Suprapubic skin (tissue), 4 donors: ENCODE data around the gene OPRPN. TPM values are rescaled to one million over a fixed set of nuclear protein-coding genes. Genes with fewer than 3 reads are reported as not detected.

Source experiments
- DNase-seq, 2 donors: peaks; one replicate each; pipeline ENCODE4 v3.0.0-alpha.2; 2019; ENCODE audit warnings: low spot score in 2 of 2
- H3K27ac ChIP-seq: fragments of 200-600 bp; sonication (generic); one replicate; pipeline ENCODE4 v1.5.1; 2019
- H3K27me3 ChIP-seq: fragments of 200-600 bp; sonication (generic); one replicate; pipeline ENCODE4 v1.5.1; 2019
- H3K36me3 ChIP-seq: fragments of 200-600 bp; sonication (generic); one replicate; pipeline ENCODE4 v1.5.1; 2019
- H3K4me1 ChIP-seq: fragments of 200-600 bp; sonication (generic); one replicate; pipeline ENCODE4 v1.5.1; 2019
- H3K4me3 ChIP-seq: fragments of 200-600 bp; sonication (generic); one replicate; pipeline ENCODE4 v1.5.1; 2019; ENCODE audit warnings: mild to moderate bottlenecking
- H3K9me3 ChIP-seq: fragments of 200-600 bp; sonication (generic); one replicate; pipeline ENCODE4 v1.5.1; 2019
- EP300 ChIP-seq: sonication (generic); formaldehyde crosslinking; IDR thresholded peaks from one replicate; pipeline ENCODE4 v1.6.1; 2017; ENCODE audit warnings: antibody characterized with exemption
- POLR2A ChIP-seq, 2 donors: fragments of 450-650 bp; IDR thresholded peaks; one replicate each; pipeline ENCODE4 v1.6.1; 2017; ENCODE audit warnings: antibody characterized with exemption in 2 of 2, mild to moderate bottlenecking in 2 of 2, moderate library complexity in 2 of 2
- POLR2AphosphoS5 ChIP-seq, 3 donors: sonication (generic); formaldehyde crosslinking; IDR thresholded peaks; one replicate each; pipeline ENCODE4 v1.6.1; 2017; ENCODE audit warnings: antibody characterized with exemption in 3 of 3
- WGBS: methylation state at CpG from one replicate; pipeline ENCODE4 v1.1.5; 2018; 5-methylcytosine and 5-hydroxymethylcytosine counted together
- total RNA-seq, 4 donors: library from RNA; depleted of rRNA; stranded (reverse); fragments of >200 nt; gene quantifications; one replicate each; pipeline ENCODE4 v1.1.0, GENCODE V29; 2016
- TF ChIP-seq, protein P1 (sequence below), 2 donors: fragments of 200-600 bp in 1 of 2; fragments of 450-650 bp in 1 of 2; sonication (generic) in 1 of 2; IDR thresholded peaks; one replicate each; pipeline ENCODE4 v1.5.1; 2016 to 2019; ENCODE audit warnings: antibody characterized with exemption in 2 of 2, mild to moderate bottlenecking in 1 of 2, moderate library complexity in 1 of 2

Gene OPRPN, protein sequence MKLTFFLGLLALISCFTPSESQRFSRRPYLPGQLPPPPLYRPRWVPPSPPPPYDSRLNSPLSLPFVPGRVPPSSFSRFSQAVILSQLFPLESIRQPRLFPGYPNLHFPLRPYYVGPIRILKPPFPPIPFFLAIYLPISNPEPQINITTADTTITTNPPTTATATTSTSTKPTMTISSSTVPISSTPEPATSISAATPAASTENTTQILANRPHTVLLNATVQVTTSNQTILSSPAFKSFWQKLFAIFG
- total RNA-seq = not detected

- H3K9me3 ChIP-seq = no peaks in the 10 kb centered on the region
- H3K36me3 ChIP-seq = no peaks in the 10 kb centered on the region
- no peak within 1 kb of the TSS for H3K27ac ChIP-seq
- no peaks in the 10 kb centered on the region for H3K4me1 ChIP-seq
- no peak within 1 kb of the TSS for H3K4me3 ChIP-seq
- TF ChIP-seq POLR2AphosphoS5 (IDR thresholded peaks at IDR 0.05) (no peak), POLR2A (IDR thresholded peaks at IDR 0.05) (no peak), EP300 (no peak)
- TF ChIP-seq, protein P1, sequence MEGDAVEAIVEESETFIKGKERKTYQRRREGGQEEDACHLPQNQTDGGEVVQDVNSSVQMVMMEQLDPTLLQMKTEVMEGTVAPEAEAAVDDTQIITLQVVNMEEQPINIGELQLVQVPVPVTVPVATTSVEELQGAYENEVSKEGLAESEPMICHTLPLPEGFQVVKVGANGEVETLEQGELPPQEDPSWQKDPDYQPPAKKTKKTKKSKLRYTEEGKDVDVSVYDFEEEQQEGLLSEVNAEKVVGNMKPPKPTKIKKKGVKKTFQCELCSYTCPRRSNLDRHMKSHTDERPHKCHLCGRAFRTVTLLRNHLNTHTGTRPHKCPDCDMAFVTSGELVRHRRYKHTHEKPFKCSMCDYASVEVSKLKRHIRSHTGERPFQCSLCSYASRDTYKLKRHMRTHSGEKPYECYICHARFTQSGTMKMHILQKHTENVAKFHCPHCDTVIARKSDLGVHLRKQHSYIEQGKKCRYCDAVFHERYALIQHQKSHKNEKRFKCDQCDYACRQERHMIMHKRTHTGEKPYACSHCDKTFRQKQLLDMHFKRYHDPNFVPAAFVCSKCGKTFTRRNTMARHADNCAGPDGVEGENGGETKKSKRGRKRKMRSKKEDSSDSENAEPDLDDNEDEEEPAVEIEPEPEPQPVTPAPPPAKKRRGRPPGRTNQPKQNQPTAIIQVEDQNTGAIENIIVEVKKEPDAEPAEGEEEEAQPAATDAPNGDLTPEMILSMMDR (IDR thresholded peaks at IDR 0.05) = no peak
- H3K27me3 ChIP-seq = no peaks in the 10 kb centered on the region
- DNase-seq = no peak
Observed at GRCh38 chr4:70397580-70397979, at the start of gene OPRPN. OPRPN (plus strand) TSS chr4:70397940; CDS start chr4:70399286, 1,346 bp downstream.

DNA sequence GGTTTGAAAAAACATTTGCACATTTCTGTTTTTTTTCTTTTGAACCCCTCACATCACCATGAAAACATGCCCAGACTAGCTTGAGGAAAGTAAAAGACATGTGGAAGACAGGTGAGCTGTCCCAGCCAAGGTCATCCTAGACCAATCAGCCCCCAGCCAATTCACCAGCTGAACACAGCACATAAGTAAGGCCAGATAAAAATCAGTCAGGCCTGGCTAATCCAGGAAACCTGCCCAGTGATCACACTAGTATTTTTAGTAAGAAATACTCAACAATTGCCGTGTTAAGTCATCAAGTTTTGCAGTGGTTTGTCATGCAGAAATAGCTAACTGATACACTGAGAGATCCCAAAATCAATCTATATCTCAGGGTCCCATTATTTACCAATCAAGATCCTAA is 41.6 kb upstream of the OPRPN start:
- Histone ChIP-seq H3K27me3 (no peaks in the 10 kb centered on the region), H3K27ac (no peak overlapping the region), H3K9me3 (no peaks in the 10 kb centered on the region), H3K4me1 (no peaks in the 10 kb centered on the region), H3K4me3 (no peak overlapping the region), H3K36me3 (no peaks in the 10 kb centered on the region)
- WGBS = 40% methylated on average over 1 of the region's 1 CpG
- TF ChIP-seq EP300 = no peak
- no peak for TF ChIP-seq POLR2AphosphoS5 (IDR thresholded peaks at IDR 0.05)
- no peak for TF ChIP-seq POLR2A (IDR thresholded peaks at IDR 0.05)
- TF ChIP-seq, protein P1 (IDR thresholded peaks at IDR 0.05) = no peak
- DNase-seq = no peak

GRCh38 chr4:70359115-70359661 is 38.6 kb upstream of the OPRPN start:
- no peak for DNase-seq
- Histone ChIP-seq H3K27me3 (no peaks in the 10 kb centered on the region), H3K4me3 (no peak overlapping the region), H3K36me3 (no peaks in the 10 kb centered on the region), H3K4me1 (no peaks in the 10 kb centered on the region), H3K9me3 (no peaks in the 10 kb centered on the region), H3K27ac (no peak overlapping the region)
- no peak for TF ChIP-seq POLR2AphosphoS5 (IDR thresholded peaks at IDR 0.05)
- TF ChIP-seq EP300 = no peak
- no peak for TF ChIP-seq POLR2A (IDR thresholded peaks at IDR 0.05)
- TF ChIP-seq, protein P1 (IDR thresholded peaks at IDR 0.05) = no peak
- 37% methylated on average over 3 of the region's 3 CpGs for WGBS

- Histone ChIP-seq H3K27me3 (no peaks in the 10 kb centered on the region), H3K4me3 (no peak within 1 kb of the TSS), H3K36me3 (no peaks in the 10 kb centered on the region), H3K9me3 (no peaks in the 10 kb centered on the region), H3K4me1 (no peaks in the 10 kb centered on the region), H3K27ac (no peak within 1 kb of the TSS)
- DNase-seq = no peak
- 87% methylated on average over 3 of the region's 3 CpGs for WGBS
- no peak for TF ChIP-seq POLR2AphosphoS5 (IDR thresholded peaks at IDR 0.05)
- TF ChIP-seq, protein P1 (IDR thresholded peaks at IDR 0.05) = no peak
- TF ChIP-seq POLR2A (IDR thresholded peaks at IDR 0.05) = no peak
- no peak for TF ChIP-seq EP300
Observed at GRCh38 chr4:70360460-70360859, 37.3 kb upstream of the OPRPN start, which contains the start of gene SMR3A. SMR3A (plus strand) TSS chr4:70360760; CDS start chr4:70362116, 1,356 bp downstream.

GRCh38 chr4:70364002-70364401 is 33.7 kb upstream of the OPRPN start:
- 93% methylated on average over 5 of the region's 5 CpGs for WGBS
- no peak for DNase-seq
- no peaks in the 10 kb centered on the region for H3K36me3 ChIP-seq
- no peaks in the 10 kb centered on the region for H3K27me3 ChIP-seq
- no peak for TF ChIP-seq EP300
- no peak for TF ChIP-seq POLR2AphosphoS5 (IDR thresholded peaks at IDR 0.05)
- TF ChIP-seq POLR2A (IDR thresholded peaks at IDR 0.05) = no peak
- TF ChIP-seq, protein P1 (IDR thresholded peaks at IDR 0.05) = no peak
- no peak overlapping the region for H3K4me3 ChIP-seq
- H3K4me1 ChIP-seq = no peaks in the 10 kb centered on the region
- no peak overlapping the region for H3K27ac ChIP-seq
- H3K9me3 ChIP-seq = no peaks in the 10 kb centered on the region
